Stimulated activated naive B cell treated with anti-CD40 and anti-IgM and Interleukin-4, amounts not matched to agents 10 μg/mL and 1 μg/mL and 100 μg/mL, for 72 hours (primary cell): ENCODE results near the gene EXOC7.
"Not testable (repeated sequence)": the region's sequence is repeated elsewhere in the genome, so short reads cannot be mapped to it uniquely, and the experiment has no call there.

Source experiments
- ATAC-seq, 2 donors: fragments of 150-1000 bp; cut with Tn5 transposase; replicated peaks; 2 replicates each; pipeline ENCODE4 v1.10.0; 2021; ENCODE audit warnings: moderate library complexity in 1 of 2
- DNase-seq: peaks from one replicate; pipeline ENCODE4 v3.0.0; 2021
- H3K27ac Mint-ChIP-seq: one replicate; pipeline ENCODE4 v1.8.0; 2022; ENCODE audit warnings: mild to moderate bottlenecking, mixed read lengths
- H3K27me3 Mint-ChIP-seq, 2 donors: one replicate each; pipeline ENCODE4 v1.8.0; 2022; ENCODE audit warnings: mixed read lengths in 2 of 2
- H3K36me3 Mint-ChIP-seq, 2 donors: one replicate each; pipeline ENCODE4 v1.8.0; 2022; ENCODE audit warnings: mixed read lengths in 2 of 2, mild to moderate bottlenecking in 1 of 2
- H3K4me1 Mint-ChIP-seq, 2 donors: one replicate each; pipeline ENCODE4 v1.8.0; 2022; ENCODE audit warnings: mixed read lengths in 2 of 2, mild to moderate bottlenecking in 1 of 2
- H3K4me3 Mint-ChIP-seq, 2 donors: one replicate each; pipeline ENCODE4 v1.8.0; 2022; ENCODE audit warnings: mild to moderate bottlenecking in 2 of 2, mixed read lengths in 2 of 2, moderate library complexity in 1 of 2
- H3K9me3 Mint-ChIP-seq, 2 donors: one replicate each; pipeline ENCODE4 v1.8.0; 2022; ENCODE audit warnings: mixed read lengths in 2 of 2, mild to moderate bottlenecking in 1 of 2

Gene EXOC7

GRCh38 chr17:76080768-76081287 is 22.8 kb downstream of the EXOC7 start:
- peak in 1 of 2 donors; percentile 3 for ATAC-seq
- Mint-ChIP-seq H3K27ac (no peak overlapping the region), H3K4me1 (peaks cover 36 to 43% of the 10 kb centered on the region in 2 donors), H3K36me3 (peaks cover 18 to 19% of the 10 kb centered on the region in 2 donors), H3K9me3 (no peaks in the 10 kb centered on the region), H3K27me3 (peaks cover 34 to 36% of the 10 kb centered on the region in 2 donors), H3K4me3 (no peak overlapping the region)
- DNase-seq: no peak

GRCh38 chr17:76079956-76080767 is 23.4 kb downstream of the EXOC7 start:
- ATAC-seq (peak; percentile 28 to 40), DNase-seq (no peak)
- Mint-ChIP-seq H3K4me3 (no peak overlapping the region), H3K36me3 (peaks cover 16% of the 10 kb centered on the region in 2 donors), H3K4me1 (peaks cover 42 to 49% of the 10 kb centered on the region in 2 donors), H3K27me3 (peaks cover 40 to 43% of the 10 kb centered on the region in 2 donors), H3K27ac (peak overlapping the region; percentile 14), H3K9me3 (no peaks in the 10 kb centered on the region)

GRCh38 chr17:76079535-76079955 is 24.0 kb downstream of the EXOC7 start:
- no peaks in the 10 kb centered on the region for H3K9me3 Mint-ChIP-seq
- ATAC-seq: peak in 1 of 2 donors; percentile 2
- H3K36me3 Mint-ChIP-seq: peaks cover 12 to 17% of the 10 kb centered on the region in 2 donors
- peak overlapping the region; percentile 56 for H3K27ac Mint-ChIP-seq
- no peak for DNase-seq
- peaks cover 46 to 49% of the 10 kb centered on the region in 2 donors for H3K27me3 Mint-ChIP-seq
- peaks cover 45 to 55% of the 10 kb centered on the region in 2 donors for H3K4me1 Mint-ChIP-seq
- H3K4me3 Mint-ChIP-seq: no peak overlapping the region

- peaks cover 49 to 54% of the 10 kb centered on the region in 2 donors for H3K27me3 Mint-ChIP-seq
- no peaks in the 10 kb centered on the region for H3K9me3 Mint-ChIP-seq
- peak within 1 kb of the TSS in 1 of 2 donors; percentile 40 for H3K4me3 Mint-ChIP-seq
- peaks cover 9 to 15% of the 10 kb centered on the region in 2 donors for H3K36me3 Mint-ChIP-seq
- DNase-seq: no peak
- H3K27ac Mint-ChIP-seq: peak within 1 kb of the TSS; percentile 56
- no peak for ATAC-seq
- peaks cover 45 to 59% of the 10 kb centered on the region in 2 donors for H3K4me1 Mint-ChIP-seq
Observed at GRCh38 chr17:76078860-76079534, 24.6 kb downstream of the EXOC7 start, which contains the start of gene ZACN. TSS of gene ZACN (plus strand) at chr17:76079182. CDS start at chr17:76079265, 83 bp downstream.

GRCh38 chr17:76078370-76078769 is 25.2 kb downstream of the EXOC7 start:
- H3K4me3 Mint-ChIP-seq: peak overlapping the region in 1 of 2 donors; percentile 40
- not testable (repeated sequence) for H3K27ac Mint-ChIP-seq, DNase-seq, H3K9me3 Mint-ChIP-seq, ATAC-seq
- peaks cover 55 to 60% of the 10 kb centered on the region in 2 donors for H3K27me3 Mint-ChIP-seq
- H3K4me1 Mint-ChIP-seq: peaks cover 45 to 59% of the 10 kb centered on the region in 2 donors
- H3K36me3 Mint-ChIP-seq: peaks cover 6 to 15% of the 10 kb centered on the region in 2 donors

GRCh38 chr17:76077584-76078110 is 25.9 kb downstream of the EXOC7 start:
- Mint-ChIP-seq H3K9me3 (no peaks in the 10 kb centered on the region), H3K4me1 (peaks cover 45 to 59% of the 10 kb centered on the region in 2 donors), H3K27ac (peak overlapping the region; percentile 94), H3K4me3 (no peak overlapping the region), H3K36me3 (peaks cover 3 to 12% of the 10 kb centered on the region in 2 donors), H3K27me3 (peaks cover 55 to 60% of the 10 kb centered on the region in 2 donors)
- ATAC-seq (no peak), DNase-seq (no peak)

- H3K27me3 Mint-ChIP-seq: peaks cover 55 to 60% of the 10 kb centered on the region in 2 donors
- H3K36me3 Mint-ChIP-seq: peaks cover 3 to 7% of the 10 kb centered on the region in 2 donors
- peak; percentile 38 for DNase-seq
- peaks cover 48 to 59% of the 10 kb centered on the region in 2 donors for H3K4me1 Mint-ChIP-seq
- ATAC-seq: peak; percentile 3 to 18
- H3K27ac Mint-ChIP-seq: peak overlapping the region; percentile 94
- peak overlapping the region; percentile 76 to 80 for H3K4me3 Mint-ChIP-seq
- H3K9me3 Mint-ChIP-seq: no peaks in the 10 kb centered on the region
Observed at GRCh38 chr17:76076765-76077583, 26.6 kb downstream of the EXOC7 start.

GRCh38 chr17:76076146-76076764 is 27.3 kb downstream of the EXOC7 start:
- Mint-ChIP-seq H3K27ac (peak overlapping the region; percentile 94), H3K27me3 (peaks cover 55 to 60% of the 10 kb centered on the region in 2 donors), H3K9me3 (no peaks in the 10 kb centered on the region), H3K4me3 (peak overlapping the region; percentile 80), H3K4me1 (peaks cover 49 to 59% of the 10 kb centered on the region in 2 donors), H3K36me3 (peaks cover 2 to 10% of the 10 kb centered on the region in 2 donors)
- no peak for ATAC-seq
- DNase-seq: no peak

- peaks cover 2 to 10% of the 10 kb centered on the region in 2 donors for H3K36me3 Mint-ChIP-seq
- H3K27ac Mint-ChIP-seq: peak overlapping the region; percentile 72
- H3K27me3 Mint-ChIP-seq: peaks cover 55 to 60% of the 10 kb centered on the region in 2 donors
- peak overlapping the region; percentile 69 to 80 for H3K4me3 Mint-ChIP-seq
- ATAC-seq: no peak
- no peak for DNase-seq
- H3K9me3 Mint-ChIP-seq: no peaks in the 10 kb centered on the region
- H3K4me1 Mint-ChIP-seq: peaks cover 47 to 61% of the 10 kb centered on the region in 2 donors
Observed at GRCh38 chr17:76075364-76076145, 28.0 kb downstream of the EXOC7 start.

- Mint-ChIP-seq H3K36me3 (peaks cover 5 to 15% of the 10 kb centered on the region in 2 donors), H3K9me3 (no peaks in the 10 kb centered on the region), H3K27me3 (peaks cover 55 to 60% of the 10 kb centered on the region in 2 donors), H3K4me3 (peak within 1 kb of the TSS; percentile 69 to 80), H3K4me1 (peaks cover 42 to 58% of the 10 kb centered on the region in 2 donors), H3K27ac (peak within 1 kb of the TSS; percentile 72)
- ATAC-seq: no peak
- no peak for DNase-seq
Observed at GRCh38 chr17:76074390-76075363, 28.9 kb downstream of the EXOC7 start, which contains the start of gene GALR2. TSS of gene GALR2 (plus strand) at chr17:76074781. CDS start at chr17:76074884, 103 bp downstream.

GRCh38 chr17:76072148-76072858 is 31.3 kb downstream of the EXOC7 start, which contains the start of gene SRP68:
TSS of gene SRP68 (minus strand) at chr17:76072517. CDS start at chr17:76072491, 26 bp downstream.
- Mint-ChIP-seq H3K9me3 (no peaks in the 10 kb centered on the region), H3K4me3 (peak within 1 kb of the TSS; percentile 97), H3K36me3 (peaks cover 8 to 22% of the 10 kb centered on the region in 2 donors), H3K27me3 (peaks cover 36 to 39% of the 10 kb centered on the region in 2 donors), H3K27ac (peak within 1 kb of the TSS; percentile 97), H3K4me1 (peaks cover 31 to 43% of the 10 kb centered on the region in 2 donors)
- DNase-seq (peak; percentile 86), ATAC-seq (peak; percentile 93 to 97)
